Anterior cingulate cortex (tissue), 58 donors: Measurements from ENCODE around the gene SMIM1.
A peak's percentile ranks its signal among the peaks of the same experiment; 100 is the strongest.
"Not testable (repeated sequence)": the region's sequence is repeated elsewhere in the genome, so short reads cannot be mapped to it uniquely, and the experiment has no call there.

Experiments used
- DNase-seq, 58 donors: peaks; one replicate each; lab custom pipeline; 2025; lab: John Stamatoyannopoulos, UW

The SMIM1 gene

GRCh38 chr1:3789421-3790300 lies 17.1 kb downstream of the SMIM1 start:
- DNase-seq = no peak

GRCh38 chr1:3790500-3790923 lies 18.0 kb downstream of the SMIM1 start:
- DNase-seq = no peak

DNA sequence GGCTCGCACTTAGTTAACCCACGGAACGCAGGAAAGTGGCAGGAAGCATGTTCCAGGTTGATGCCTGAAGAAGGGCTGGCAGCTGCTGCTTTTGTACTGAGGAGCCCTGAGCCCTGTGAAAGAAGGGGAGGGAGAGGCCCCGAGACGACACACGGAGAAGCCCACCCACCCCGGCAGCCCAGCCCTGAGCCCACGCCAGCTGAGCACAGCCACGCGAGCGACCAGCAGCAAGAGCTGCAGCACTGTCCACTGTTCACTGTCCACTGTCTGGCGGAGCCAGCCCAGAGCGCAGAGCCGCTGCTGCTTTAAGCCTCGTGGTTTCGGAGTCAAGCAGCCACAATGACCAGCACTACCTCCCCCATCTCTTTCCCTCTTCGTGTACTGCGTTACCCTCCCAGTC lies 18.4 kb downstream of the SMIM1 start:
- no peak for DNase-seq

GRCh38 chr1:3795453-3796214 lies 23.1 kb downstream of the SMIM1 start:
- DNase-seq = no peak

GRCh38 chr1:3796215-3797061 lies 23.9 kb downstream of the SMIM1 start, which contains the start of gene LRRC47:
TSS of gene LRRC47 (minus strand) at chr1:3796498. CDS start at chr1:3796476, 22 bp downstream.
- peak; percentile 58 to 97 (median 93) for DNase-seq

- peak in 1 of 58 donors; percentile 27 for DNase-seq
Observed at GRCh38 chr1:3799976-3800685, 27.6 kb downstream of the SMIM1 start.

GRCh38 chr1:3800795-3801194 lies 28.2 kb downstream of the SMIM1 start:
- not testable (repeated sequence) for DNase-seq

- DNase-seq = no peak
Observed at GRCh38 chr1:3803905-3804626, 31.5 kb downstream of the SMIM1 start.

GRCh38 chr1:3804627-3804944 lies 32.0 kb downstream of the SMIM1 start:
- DNase-seq = not testable (repeated sequence)

DNA sequence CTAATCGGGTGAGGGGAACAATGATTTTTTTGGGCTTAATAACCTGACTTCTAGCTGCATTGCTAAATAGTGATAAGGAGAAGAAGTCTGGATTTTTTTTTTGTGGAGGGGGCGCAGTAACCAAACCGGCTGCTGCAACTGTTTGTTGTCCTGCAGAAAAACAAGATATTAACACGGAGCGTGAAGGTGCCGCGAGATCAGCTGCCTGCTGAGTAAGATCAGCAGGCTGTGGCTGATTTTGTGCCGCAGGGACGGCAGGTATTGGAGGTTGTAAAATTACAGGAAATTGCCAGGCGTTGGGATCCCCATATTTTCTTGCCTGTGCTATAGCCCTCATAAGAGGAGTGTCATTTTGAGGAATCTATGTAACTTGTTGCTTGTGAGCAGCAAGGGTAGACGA lies 32.5 kb downstream of the SMIM1 start:
- no peak for DNase-seq

GRCh38 chr1:3807769-3808168 lies 35.2 kb downstream of the SMIM1 start:
- no peak for DNase-seq

DNA sequence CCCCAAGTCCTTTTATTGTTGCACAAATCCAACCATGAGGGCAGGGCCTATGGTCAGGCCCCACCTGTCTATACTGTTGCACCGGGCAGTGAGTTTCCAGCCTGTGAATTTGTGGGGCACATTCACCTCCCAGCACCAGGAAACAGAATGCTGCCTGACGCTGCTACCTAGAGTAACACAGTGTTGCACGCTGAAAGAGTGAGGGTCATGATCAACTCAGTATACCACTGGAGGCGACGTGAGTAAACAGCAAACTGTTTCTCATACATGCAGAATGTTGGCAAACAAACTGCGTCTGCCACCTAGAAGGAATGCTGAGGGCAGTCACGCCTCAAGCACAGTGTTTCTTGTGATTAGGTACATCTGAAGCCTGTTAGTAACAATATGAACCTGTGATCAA lies 37.1 kb downstream of the SMIM1 start:
- DNase-seq = no peak

DNA sequence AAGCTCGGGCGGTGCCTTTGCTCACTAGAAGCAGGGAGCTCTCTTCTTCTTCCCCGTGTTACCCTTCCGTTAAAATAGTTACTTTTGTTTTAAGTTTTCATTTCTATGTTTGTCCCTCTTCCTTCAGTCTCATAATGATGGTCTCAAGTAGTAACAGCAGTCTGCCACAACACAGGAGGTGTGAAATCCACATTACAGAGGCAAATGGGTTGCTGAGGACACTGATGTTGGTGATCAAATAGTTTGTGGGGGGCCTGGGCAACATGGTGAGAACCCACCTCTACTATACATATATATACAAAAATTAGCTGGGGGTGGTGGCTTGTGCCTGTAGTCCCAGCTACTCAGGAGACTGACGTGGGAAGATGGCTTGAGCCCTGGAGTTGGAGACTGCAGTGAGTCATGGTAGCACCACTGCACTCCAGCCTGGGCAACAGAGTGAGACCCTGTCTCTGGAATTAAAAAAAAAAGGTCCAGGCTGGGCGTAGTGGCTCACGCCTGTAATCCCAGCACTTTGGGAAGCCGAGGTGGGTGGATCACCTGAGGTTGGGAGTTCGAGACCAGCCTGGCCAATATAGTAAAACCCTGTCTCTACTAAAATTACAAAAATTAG lies 37.7 kb downstream of the SMIM1 start:
- not testable (repeated sequence) for DNase-seq

DNA sequence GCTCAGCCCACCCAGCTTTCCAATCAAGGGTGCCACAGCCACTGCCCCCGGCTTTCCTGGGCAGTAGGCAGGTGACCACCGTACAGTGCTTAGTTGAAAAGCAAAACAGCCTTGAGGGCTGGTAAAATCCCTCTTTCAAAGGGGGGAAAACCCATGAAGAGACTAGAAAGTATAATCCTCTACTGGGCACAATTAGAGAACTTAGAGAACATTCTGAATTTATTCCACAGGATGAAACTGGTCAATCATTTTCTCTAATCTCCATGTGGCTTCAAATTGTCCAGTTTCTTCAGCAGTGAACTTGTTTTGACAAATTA lies 39.0 kb downstream of the SMIM1 start:
- DNase-seq = no peak

DNA sequence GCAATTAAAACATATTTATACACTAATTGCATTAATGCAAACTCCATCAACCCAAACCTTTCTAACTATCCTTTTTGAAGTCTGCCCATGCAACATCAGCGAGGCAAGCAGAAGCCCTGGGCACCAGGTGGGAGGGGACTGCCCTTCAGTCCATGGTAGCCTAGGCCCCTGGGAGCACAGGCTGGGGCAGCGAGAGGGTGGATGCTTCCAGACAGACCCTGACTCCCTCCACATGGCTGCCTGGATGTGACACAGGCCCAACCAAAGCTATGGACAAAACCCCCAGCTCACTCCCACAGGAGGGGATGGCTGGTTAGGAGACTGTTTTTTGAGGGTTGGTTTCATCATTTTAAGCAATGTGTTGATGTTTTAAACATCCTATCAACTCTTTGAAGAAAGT lies 41.5 kb downstream of the SMIM1 start:
- DNase-seq = no peak

GRCh38 chr1:3814771-3815561 lies 42.4 kb downstream of the SMIM1 start:
- DNase-seq = no peak

DNA sequence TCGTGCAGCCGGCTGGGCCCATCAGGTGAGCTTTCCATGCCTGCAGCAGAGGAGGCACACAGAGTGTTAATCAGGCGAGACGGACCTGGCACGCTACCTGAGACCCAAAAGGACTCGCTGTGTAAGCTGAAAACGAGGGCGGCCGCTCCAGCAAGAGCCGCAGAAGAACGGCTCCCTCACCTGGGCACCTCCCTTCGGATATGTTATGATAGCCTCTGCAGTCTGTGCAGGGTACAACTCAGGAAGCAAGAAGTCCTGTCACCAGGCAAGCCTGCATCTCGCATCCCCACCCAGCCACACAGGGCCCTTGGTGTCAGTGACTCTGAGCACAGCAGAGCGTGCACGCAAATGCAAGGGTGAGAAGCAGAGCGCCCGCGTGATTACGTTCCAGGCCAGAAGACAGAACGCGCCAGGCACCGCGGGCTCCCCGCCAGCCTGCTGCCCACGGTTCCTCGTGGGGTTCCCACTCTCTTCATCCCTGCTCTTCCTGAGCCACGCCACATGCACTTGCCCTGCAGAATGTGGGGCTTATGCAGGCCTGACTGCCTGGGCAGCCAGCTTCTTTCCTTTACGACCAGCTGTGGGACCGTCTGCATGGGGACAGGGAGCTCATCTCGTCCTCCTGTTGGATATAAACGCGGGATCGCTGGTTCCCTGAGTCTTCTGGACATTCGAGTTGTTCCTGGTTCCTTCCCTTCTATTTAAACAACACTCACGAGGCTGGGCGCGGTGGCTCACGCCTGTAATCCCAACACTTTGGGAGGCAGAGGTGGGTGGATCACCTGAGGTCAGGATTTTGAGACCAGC lies 44.0 kb downstream of the SMIM1 start:
- no peak for DNase-seq
